A549 (cell line): Measurements from ENCODE around the gene CBARP.

Experiments
- CHD2 ChIP-seq: fragments of 150-350 bp; IDR thresholded peaks from 2 replicates; pipeline ENCODE4 v1.6.1; 2014; ENCODE audit warnings: low read length; ENCODE audit not compliant: partially characterized antibody
- CHD4 ChIP-seq: fragments of 200-600 bp; sonication (generic); IDR thresholded peaks from 2 replicates; pipeline ENCODE4 v1.6.1; 2016; ENCODE audit warnings: antibody characterized with exemption, mild to moderate bottlenecking, borderline replicate concordance
- CTCF ChIP-seq: fragments of >200 bp; sonication (Bioruptor Twin); formaldehyde crosslinking; IDR thresholded peaks from 3 replicates; pipeline ENCODE4 v1.5.1; 2016
- HMGXB4 ChIP-seq: fragments of 250-450 bp; sonication (Bioruptor Pico); IDR thresholded peaks from 2 replicates; pipeline ENCODE4 v1.5.0; 2021; ENCODE audit warnings: mild to moderate bottlenecking, moderate library complexity, borderline replicate concordance
- MYC ChIP-seq: IDR thresholded peaks from 2 replicates; pipeline ENCODE4 v1.6.1; 2012; ENCODE audit warnings: mild to moderate bottlenecking, inconsistent platforms, low read length, improper control_type of control experiment, borderline replicate concordance
- POLR2A ChIP-seq: IDR thresholded peaks from 2 replicates; pipeline ENCODE4 v1.6.1; 2012; ENCODE audit warnings: mild to moderate bottlenecking, low read length
- RARB ChIP-seq: fragments of 250-450 bp; sonication (Bioruptor Pico); IDR thresholded peaks from 2 replicates; pipeline ENCODE4 v1.8.0; 2021; ENCODE audit warnings: mild to moderate bottlenecking, moderate library complexity
- RFX5 ChIP-seq: fragments of 450-650 bp; IDR thresholded peaks from 2 replicates; pipeline ENCODE4 v1.7.1; 2014; ENCODE audit warnings: antibody characterized with exemption, mild to moderate bottlenecking, moderate library complexity
- SMC3 ChIP-seq: fragments of >200 bp; sonication (Bioruptor Twin); formaldehyde crosslinking; IDR thresholded peaks from 3 replicates; pipeline ENCODE4 v1.6.1; 2018; ENCODE audit warnings: inconsistent platforms
- USF2 ChIP-seq: fragments of 450-650 bp; IDR thresholded peaks from 2 replicates; pipeline ENCODE4 v1.6.1; 2014; ENCODE audit warnings: antibody characterized with exemption

GRCh38 chr19:1250437-1251260 lies 12.8 kb upstream of the CBARP start:
- TF ChIP-seq CTCF: 0 out of 3 replicates have a peak, but pooled peaks have one; percentile 6
- no peak for TF ChIP-seq RARB (CRISPR knock-in tag)
- no peak for TF ChIP-seq RFX5
- no peak for TF ChIP-seq CHD2
- TF ChIP-seq HMGXB4 (CRISPR knock-in tag): no peak
- TF ChIP-seq MYC: no peak
- no peak for TF ChIP-seq SMC3
- no peak for TF ChIP-seq CHD4
- TF ChIP-seq USF2: no peak
- no peak for TF ChIP-seq POLR2A
